H1 (cell line): ENCODE results near the gene IP6K3. TPM values are rescaled to one million over a fixed set of nuclear protein-coding genes. Genes with fewer than 3 reads are reported as not detected.

Experiments
- EZH2 ChIP-seq: fragments of 200-600 bp; sonication (generic); IDR thresholded peaks from 2 replicates; pipeline ENCODE4 v1.7.1; 2012; ENCODE audit warnings: low read depth, mild to moderate bottlenecking, moderate library complexity, low read length, inconsistent platforms; ENCODE audit not compliant: severe bottlenecking
- HDAC2 ChIP-seq, 2 experiments: fragments of 300-600 bp in 1 of 2; sonication (generic) in 1 of 2; IDR thresholded peaks; 2 replicates each; pipeline ENCODE4 v1.6.1; 2011 to 2012; ENCODE audit warnings: low read depth in 2 of 2, low read length in 2 of 2, mild to moderate bottlenecking in 2 of 2, moderate library complexity in 2 of 2, borderline replicate concordance in 1 of 2, inconsistent platforms in 1 of 2
- RXRA ChIP-seq: IDR thresholded peaks from 2 replicates; pipeline ENCODE4 v1.6.1; 2011; ENCODE audit warnings: low read depth, mild to moderate bottlenecking, low read length, moderate library complexity; ENCODE audit not compliant: insufficient read depth
- SIN3A ChIP-seq, 2 experiments: IDR thresholded peaks in 1 of 2; conservative IDR thresholded peaks in 1 of 2; 2 replicates each; pipeline ENCODE4 v1.6.1; 2011 to 2012; ENCODE audit warnings: low read length in 2 of 2, improper control_type of control experiment in 1 of 2, low read depth in 1 of 2, mild to moderate bottlenecking in 1 of 2
- SRF ChIP-seq: IDR thresholded peaks from 2 replicates; pipeline ENCODE4 v1.6.1; 2011; ENCODE audit warnings: mild to moderate bottlenecking, low read depth, low read length, moderate library complexity
- ZNF274 ChIP-seq: IDR thresholded peaks from 2 replicates; pipeline ENCODE4 v1.7.0; 2012; ENCODE audit warnings: low read length, borderline replicate concordance; ENCODE audit errors: extremely low read depth
- polyA plus RNA-seq, 7 experiments: library from polyadenylated mRNA; depleted of rRNA in 3 of 7; stranded (reverse) in 5 of 7; unstranded in 2 of 7; fragments of >200 nt in 5 of 7; fragments of 200-250 nt in 2 of 7; gene quantifications; 1 replicate in 5 of 7; 2 replicates in 1 of 7; 4 replicates in 1 of 7; pipeline versions ENCODE4 v1.2.1 to v1.2.3, GENCODE V29; 2011 to 2013; ENCODE audit warnings: missing spikeins in 2 of 7, mixed read lengths in 2 of 7
- total RNA-seq: library from RNA; stranded (reverse); fragmentation: NEBNext Ultra II Directional; extraction: Animal tissue kit (Norgen Biotek cat#: 25700); gene quantifications from 2 replicates; pipeline ENCODE4 v1.2.1, GENCODE V29; 2021
- TF ChIP-seq, protein P1 (sequence below): fragments of 300-600 bp; sonication (generic); IDR thresholded peaks from 2 replicates; pipeline ENCODE4 v1.7.1; 2012; ENCODE audit warnings: low read length, moderate library complexity, mild to moderate bottlenecking, inconsistent platforms; ENCODE audit not compliant: insufficient replicate concordance
- TF ChIP-seq, protein P2 (sequence below), 3 experiments: IDR thresholded peaks; 1 replicate in 2 of 3; 2 replicates in 1 of 3; pipeline versions ENCODE4 v1.5.1 to v1.6.1; 2011; ENCODE audit warnings: low read length in 3 of 3, mild to moderate bottlenecking in 3 of 3, inconsistent platforms in 2 of 3, low read depth in 1 of 3, moderate library complexity in 1 of 3; ENCODE audit not compliant: insufficient read depth in 1 of 3; ENCODE audit errors: control extremely low read depth in 1 of 3

IP6K3 gene
- total and polyA plus RNA-seq, 2 of the 8 experiments (the other 6 are each of a cell fraction or from before 2014, with no cell fraction given), result 0.22 to 0.73 TPM

- TF ChIP-seq, protein P1, sequence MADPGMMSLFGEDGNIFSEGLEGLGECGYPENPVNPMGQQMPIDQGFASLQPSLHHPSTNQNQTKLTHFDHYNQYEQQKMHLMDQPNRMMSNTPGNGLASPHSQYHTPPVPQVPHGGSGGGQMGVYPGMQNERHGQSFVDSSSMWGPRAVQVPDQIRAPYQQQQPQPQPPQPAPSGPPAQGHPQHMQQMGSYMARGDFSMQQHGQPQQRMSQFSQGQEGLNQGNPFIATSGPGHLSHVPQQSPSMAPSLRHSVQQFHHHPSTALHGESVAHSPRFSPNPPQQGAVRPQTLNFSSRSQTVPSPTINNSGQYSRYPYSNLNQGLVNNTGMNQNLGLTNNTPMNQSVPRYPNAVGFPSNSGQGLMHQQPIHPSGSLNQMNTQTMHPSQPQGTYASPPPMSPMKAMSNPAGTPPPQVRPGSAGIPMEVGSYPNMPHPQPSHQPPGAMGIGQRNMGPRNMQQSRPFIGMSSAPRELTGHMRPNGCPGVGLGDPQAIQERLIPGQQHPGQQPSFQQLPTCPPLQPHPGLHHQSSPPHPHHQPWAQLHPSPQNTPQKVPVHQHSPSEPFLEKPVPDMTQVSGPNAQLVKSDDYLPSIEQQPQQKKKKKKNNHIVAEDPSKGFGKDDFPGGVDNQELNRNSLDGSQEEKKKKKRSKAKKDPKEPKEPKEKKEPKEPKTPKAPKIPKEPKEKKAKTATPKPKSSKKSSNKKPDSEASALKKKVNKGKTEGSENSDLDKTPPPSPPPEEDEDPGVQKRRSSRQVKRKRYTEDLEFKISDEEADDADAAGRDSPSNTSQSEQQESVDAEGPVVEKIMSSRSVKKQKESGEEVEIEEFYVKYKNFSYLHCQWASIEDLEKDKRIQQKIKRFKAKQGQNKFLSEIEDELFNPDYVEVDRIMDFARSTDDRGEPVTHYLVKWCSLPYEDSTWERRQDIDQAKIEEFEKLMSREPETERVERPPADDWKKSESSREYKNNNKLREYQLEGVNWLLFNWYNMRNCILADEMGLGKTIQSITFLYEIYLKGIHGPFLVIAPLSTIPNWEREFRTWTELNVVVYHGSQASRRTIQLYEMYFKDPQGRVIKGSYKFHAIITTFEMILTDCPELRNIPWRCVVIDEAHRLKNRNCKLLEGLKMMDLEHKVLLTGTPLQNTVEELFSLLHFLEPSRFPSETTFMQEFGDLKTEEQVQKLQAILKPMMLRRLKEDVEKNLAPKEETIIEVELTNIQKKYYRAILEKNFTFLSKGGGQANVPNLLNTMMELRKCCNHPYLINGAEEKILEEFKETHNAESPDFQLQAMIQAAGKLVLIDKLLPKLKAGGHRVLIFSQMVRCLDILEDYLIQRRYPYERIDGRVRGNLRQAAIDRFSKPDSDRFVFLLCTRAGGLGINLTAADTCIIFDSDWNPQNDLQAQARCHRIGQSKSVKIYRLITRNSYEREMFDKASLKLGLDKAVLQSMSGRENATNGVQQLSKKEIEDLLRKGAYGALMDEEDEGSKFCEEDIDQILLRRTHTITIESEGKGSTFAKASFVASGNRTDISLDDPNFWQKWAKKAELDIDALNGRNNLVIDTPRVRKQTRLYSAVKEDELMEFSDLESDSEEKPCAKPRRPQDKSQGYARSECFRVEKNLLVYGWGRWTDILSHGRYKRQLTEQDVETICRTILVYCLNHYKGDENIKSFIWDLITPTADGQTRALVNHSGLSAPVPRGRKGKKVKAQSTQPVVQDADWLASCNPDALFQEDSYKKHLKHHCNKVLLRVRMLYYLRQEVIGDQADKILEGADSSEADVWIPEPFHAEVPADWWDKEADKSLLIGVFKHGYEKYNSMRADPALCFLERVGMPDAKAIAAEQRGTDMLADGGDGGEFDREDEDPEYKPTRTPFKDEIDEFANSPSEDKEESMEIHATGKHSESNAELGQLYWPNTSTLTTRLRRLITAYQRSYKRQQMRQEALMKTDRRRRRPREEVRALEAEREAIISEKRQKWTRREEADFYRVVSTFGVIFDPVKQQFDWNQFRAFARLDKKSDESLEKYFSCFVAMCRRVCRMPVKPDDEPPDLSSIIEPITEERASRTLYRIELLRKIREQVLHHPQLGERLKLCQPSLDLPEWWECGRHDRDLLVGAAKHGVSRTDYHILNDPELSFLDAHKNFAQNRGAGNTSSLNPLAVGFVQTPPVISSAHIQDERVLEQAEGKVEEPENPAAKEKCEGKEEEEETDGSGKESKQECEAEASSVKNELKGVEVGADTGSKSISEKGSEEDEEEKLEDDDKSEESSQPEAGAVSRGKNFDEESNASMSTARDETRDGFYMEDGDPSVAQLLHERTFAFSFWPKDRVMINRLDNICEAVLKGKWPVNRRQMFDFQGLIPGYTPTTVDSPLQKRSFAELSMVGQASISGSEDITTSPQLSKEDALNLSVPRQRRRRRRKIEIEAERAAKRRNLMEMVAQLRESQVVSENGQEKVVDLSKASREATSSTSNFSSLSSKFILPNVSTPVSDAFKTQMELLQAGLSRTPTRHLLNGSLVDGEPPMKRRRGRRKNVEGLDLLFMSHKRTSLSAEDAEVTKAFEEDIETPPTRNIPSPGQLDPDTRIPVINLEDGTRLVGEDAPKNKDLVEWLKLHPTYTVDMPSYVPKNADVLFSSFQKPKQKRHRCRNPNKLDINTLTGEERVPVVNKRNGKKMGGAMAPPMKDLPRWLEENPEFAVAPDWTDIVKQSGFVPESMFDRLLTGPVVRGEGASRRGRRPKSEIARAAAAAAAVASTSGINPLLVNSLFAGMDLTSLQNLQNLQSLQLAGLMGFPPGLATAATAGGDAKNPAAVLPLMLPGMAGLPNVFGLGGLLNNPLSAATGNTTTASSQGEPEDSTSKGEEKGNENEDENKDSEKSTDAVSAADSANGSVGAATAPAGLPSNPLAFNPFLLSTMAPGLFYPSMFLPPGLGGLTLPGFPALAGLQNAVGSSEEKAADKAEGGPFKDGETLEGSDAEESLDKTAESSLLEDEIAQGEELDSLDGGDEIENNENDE, result no peak
- TF ChIP-seq, protein P2, sequence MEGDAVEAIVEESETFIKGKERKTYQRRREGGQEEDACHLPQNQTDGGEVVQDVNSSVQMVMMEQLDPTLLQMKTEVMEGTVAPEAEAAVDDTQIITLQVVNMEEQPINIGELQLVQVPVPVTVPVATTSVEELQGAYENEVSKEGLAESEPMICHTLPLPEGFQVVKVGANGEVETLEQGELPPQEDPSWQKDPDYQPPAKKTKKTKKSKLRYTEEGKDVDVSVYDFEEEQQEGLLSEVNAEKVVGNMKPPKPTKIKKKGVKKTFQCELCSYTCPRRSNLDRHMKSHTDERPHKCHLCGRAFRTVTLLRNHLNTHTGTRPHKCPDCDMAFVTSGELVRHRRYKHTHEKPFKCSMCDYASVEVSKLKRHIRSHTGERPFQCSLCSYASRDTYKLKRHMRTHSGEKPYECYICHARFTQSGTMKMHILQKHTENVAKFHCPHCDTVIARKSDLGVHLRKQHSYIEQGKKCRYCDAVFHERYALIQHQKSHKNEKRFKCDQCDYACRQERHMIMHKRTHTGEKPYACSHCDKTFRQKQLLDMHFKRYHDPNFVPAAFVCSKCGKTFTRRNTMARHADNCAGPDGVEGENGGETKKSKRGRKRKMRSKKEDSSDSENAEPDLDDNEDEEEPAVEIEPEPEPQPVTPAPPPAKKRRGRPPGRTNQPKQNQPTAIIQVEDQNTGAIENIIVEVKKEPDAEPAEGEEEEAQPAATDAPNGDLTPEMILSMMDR (IDR thresholded peaks at IDR 0.05; ENCODE audit: control extremely low read depth in 1 of 3, insufficient read depth in 1 of 3, low read depth in 1 of 3, low read length in 3 of 3), result no peak
- TF ChIP-seq ZNF274 (no peak), EZH2 (no peak), HDAC2 (IDR thresholded peaks at IDR 0.05; ENCODE audit: borderline replicate concordance in 1 of 2, low read depth in 2 of 2, low read length in 2 of 2) (no peak), RXRA (no peak), SIN3A (conservative IDR thresholded peaks at IDR 0.05 in 1 of 2, IDR thresholded peaks at IDR 0.05 in 1 of 2; ENCODE audit: low read depth in 1 of 2, low read length in 2 of 2) (no peak), SRF (no peak)
Observed at GRCh38 chr6:33695451-33695887, 51.2 kb downstream of the IP6K3 start (continued).
